Stimulated activated CD4-positive, alpha-beta T cell treated with anti-CD3 and anti-CD28 coated beads, Interleukin-4, amount 100 ng/mL, for 4 hours (primary cell): ENCODE results near the gene FASTKD2.

ENCODE experiments used
- DNase-seq, 2 experiments: peaks; one replicate each; pipeline ENCODE4 v3.0.0-alpha.2; 2020

Gene FASTKD2

DNA sequence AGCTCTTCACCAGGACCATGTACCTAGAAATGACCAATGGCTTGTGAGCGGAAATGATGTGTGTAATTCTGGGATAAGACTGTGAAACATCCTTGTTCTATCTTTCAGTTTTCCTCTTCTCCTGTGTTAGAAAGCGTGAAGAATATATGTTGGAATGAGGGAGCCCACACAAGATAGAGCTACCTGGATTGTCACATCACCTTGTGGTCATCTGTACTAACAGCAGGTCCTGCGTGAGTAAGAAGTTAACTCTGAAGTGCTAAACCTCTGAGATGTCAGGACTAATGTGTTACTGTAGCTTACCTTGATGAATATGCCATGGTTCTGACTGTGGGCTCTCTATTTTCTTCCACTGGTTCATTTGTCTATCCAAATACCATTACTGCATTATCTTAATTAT is 75.6 kb downstream of the FASTKD2 start:
- no peak for DNase-seq
